ENCODE results near the gene ECI1.
"Not testable (repeated sequence)": the region's sequence is repeated elsewhere in the genome, so short reads cannot be mapped to it uniquely, and the experiment has no call there.

Gene ECI1

GRCh38 chr16:2250652-2251295 lies 613 bp downstream of the ECI1 start:
- Histone ChIP-seq H3K79me2 (ENCODE audit: control insufficient read depth, insufficient read depth, low read length, unreplicated experiment) (peaks cover 14% of the 10 kb centered on the region), H3K27me3 (ENCODE audit: insufficient read depth, low read length) (no peaks in the 10 kb centered on the region), H2AFZ (ENCODE audit: low read length, unreplicated experiment) (peak overlapping the region; percentile 62), H3K4me3 (ENCODE audit: low read depth, low read length) (peak overlapping the region; percentile 91), H3K36me3 (ENCODE audit: insufficient read depth, low read length) (peaks cover 16% of the 10 kb centered on the region; the same call in 1 of the 2 replicates), H3K27ac (ENCODE audit: low read depth, low read length) (peak overlapping the region; percentile 56), H3K4me1 (ENCODE audit: control insufficient read depth, insufficient read depth, low read length, unreplicated experiment) (peaks cover 14% of the 10 kb centered on the region)

GRCh38 chr16:2246301-2246885 lies 5.0 kb downstream of the ECI1 start:
- Histone ChIP-seq H3K27me3 (ENCODE audit: insufficient read depth, low read length) (no peaks in the 10 kb centered on the region), H3K27ac (ENCODE audit: low read depth, low read length) (no peak overlapping the region), H2AFZ (ENCODE audit: low read length, unreplicated experiment) (no peak overlapping the region), H3K36me3 (ENCODE audit: insufficient read depth, low read length) (peaks cover 11% of the 10 kb centered on the region; the same call in 1 of the 2 replicates), H3K79me2 (ENCODE audit: control insufficient read depth, insufficient read depth, low read length, unreplicated experiment) (peaks cover 11% of the 10 kb centered on the region), H3K4me1 (ENCODE audit: control insufficient read depth, insufficient read depth, low read length, unreplicated experiment) (peaks cover 4% of the 10 kb centered on the region), H3K4me3 (ENCODE audit: low read depth, low read length) (no peak overlapping the region)

DNA sequence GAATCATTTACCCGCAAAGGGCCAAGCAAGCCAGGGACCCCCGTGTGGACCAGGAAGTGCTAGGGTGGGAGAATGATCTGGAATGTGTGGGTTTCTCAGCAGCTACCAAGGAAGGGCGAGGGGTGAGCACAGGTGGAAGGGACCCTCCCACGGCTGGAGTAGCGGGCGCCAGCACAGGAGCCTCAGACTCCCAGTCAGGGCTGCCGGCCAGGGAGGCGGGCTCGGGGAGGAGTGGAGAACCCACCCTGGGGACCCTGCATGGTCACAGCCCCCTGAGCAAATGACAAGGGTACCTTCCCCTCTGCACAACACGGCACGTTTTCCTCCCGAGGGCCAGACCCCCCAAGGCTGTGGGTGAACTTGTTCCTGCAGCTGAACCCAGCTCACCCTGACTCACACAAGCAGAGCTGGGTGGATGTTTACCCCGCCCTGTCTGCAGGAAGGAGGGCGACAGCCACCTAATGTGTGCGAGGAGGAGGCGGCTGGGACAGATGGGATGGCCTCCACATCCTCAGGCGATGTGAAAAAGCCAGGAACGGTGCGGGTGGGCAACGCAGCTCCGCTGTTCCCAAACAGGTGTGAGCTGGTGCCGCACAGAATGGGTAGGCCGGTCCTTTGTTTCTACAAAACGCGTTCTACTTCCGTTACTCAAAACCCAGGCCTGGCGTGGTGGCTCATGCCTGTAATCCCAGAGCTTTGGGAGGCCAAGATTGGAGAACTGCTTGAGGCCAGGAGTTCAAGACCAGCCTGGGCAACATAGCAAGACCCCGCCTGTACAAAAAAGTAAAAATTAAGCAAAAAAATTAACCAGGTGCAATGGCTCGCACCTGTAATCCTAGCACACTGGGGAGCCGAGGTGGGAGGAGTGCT lies 6.2 kb downstream of the ECI1 start:
- no peak overlapping the region for H2AFZ ChIP-seq (ENCODE audit: low read length, unreplicated experiment)
- peaks cover 1% of the 10 kb centered on the region for H3K4me1 ChIP-seq (ENCODE audit: control insufficient read depth, insufficient read depth, low read length, unreplicated experiment)
- H3K36me3 ChIP-seq (ENCODE audit: insufficient read depth, low read length) = peaks cover 11% of the 10 kb centered on the region; the same call in 1 of the 2 replicates
- H3K27ac ChIP-seq (ENCODE audit: low read depth, low read length) = no peak overlapping the region
- H3K79me2 ChIP-seq (ENCODE audit: control insufficient read depth, insufficient read depth, low read length, unreplicated experiment) = peaks cover 7% of the 10 kb centered on the region
- H3K27me3 ChIP-seq (ENCODE audit: insufficient read depth, low read length) = no peaks in the 10 kb centered on the region
- H3K4me3 ChIP-seq (ENCODE audit: low read depth, low read length) = no peak overlapping the region

DNA sequence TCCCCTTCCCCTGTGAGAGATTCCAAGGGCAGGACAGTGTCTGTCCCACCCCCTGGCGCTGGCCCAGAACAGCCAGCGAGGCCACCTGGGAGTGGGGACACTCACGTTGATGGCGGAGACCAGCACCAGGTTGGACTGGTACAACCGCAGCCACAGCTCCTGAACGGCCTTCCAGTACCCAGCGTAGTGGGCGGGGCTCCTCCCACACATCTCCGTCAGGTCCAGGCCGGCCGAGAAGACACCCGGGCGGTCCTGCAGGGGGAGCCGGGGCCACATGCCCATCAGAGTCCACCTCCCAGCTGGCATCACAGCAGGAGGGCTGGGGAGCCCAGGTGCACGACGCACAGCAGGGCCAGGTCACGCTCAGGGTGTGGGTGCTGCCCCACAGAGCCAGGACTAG lies 7.1 kb downstream of the ECI1 start:
- Histone ChIP-seq H3K27me3 (ENCODE audit: insufficient read depth, low read length) (no peaks in the 10 kb centered on the region), H3K4me1 (ENCODE audit: control insufficient read depth, insufficient read depth, low read length, unreplicated experiment) (no peaks in the 10 kb centered on the region), H3K36me3 (ENCODE audit: insufficient read depth, low read length) (peaks cover 11% of the 10 kb centered on the region; the same call in 1 of the 2 replicates), H3K4me3 (ENCODE audit: low read depth, low read length) (no peak overlapping the region), H3K27ac (ENCODE audit: low read depth, low read length) (no peak overlapping the region), H3K79me2 (ENCODE audit: control insufficient read depth, insufficient read depth, low read length, unreplicated experiment) (peaks cover 4% of the 10 kb centered on the region), H2AFZ (ENCODE audit: low read length, unreplicated experiment) (no peak overlapping the region)

DNA sequence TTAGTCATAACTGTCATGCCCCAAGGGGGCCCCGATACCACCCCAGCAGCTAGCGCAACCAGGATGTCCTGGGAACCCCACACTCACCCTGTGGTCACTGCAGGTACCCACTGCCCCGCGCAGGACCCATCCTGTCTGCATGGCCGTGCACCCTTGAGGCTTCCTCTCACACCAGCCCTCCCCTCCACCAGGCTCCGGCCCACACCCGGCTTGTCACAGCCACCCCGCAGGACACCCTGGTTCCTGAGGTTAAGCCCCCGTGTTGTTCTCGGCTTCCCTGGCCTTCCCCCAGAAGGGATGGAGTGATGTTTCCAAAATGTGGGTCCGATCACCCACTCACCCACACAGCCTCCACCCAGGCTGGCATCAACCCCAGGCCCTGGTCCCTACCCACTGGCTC lies 7.6 kb downstream of the ECI1 start:
- Histone ChIP-seq H3K27me3 (ENCODE audit: insufficient read depth, low read length) (no peaks in the 10 kb centered on the region), H2AFZ (ENCODE audit: low read length, unreplicated experiment) (no peak overlapping the region), H3K79me2 (ENCODE audit: control insufficient read depth, insufficient read depth, low read length, unreplicated experiment) (peaks cover 2% of the 10 kb centered on the region), H3K27ac (ENCODE audit: low read depth, low read length) (no peak overlapping the region), H3K4me1 (ENCODE audit: control insufficient read depth, insufficient read depth, low read length, unreplicated experiment) (no peaks in the 10 kb centered on the region), H3K36me3 (ENCODE audit: insufficient read depth, low read length) (peaks cover 11% of the 10 kb centered on the region; the same call in 1 of the 2 replicates), H3K4me3 (ENCODE audit: low read depth, low read length) (no peak overlapping the region)

GRCh38 chr16:2243031-2243528 lies 8.3 kb downstream of the ECI1 start:
- no peak overlapping the region for H2AFZ ChIP-seq (ENCODE audit: low read length, unreplicated experiment)
- H3K27me3 ChIP-seq (ENCODE audit: insufficient read depth, low read length) = no peaks in the 10 kb centered on the region
- H3K4me1 ChIP-seq (ENCODE audit: control insufficient read depth, insufficient read depth, low read length, unreplicated experiment) = no peaks in the 10 kb centered on the region
- H3K4me3 ChIP-seq (ENCODE audit: low read depth, low read length) = no peak overlapping the region
- peaks cover 11% of the 10 kb centered on the region; the same call in 1 of the 2 replicates for H3K36me3 ChIP-seq (ENCODE audit: insufficient read depth, low read length)
- no peaks in the 10 kb centered on the region for H3K79me2 ChIP-seq (ENCODE audit: control insufficient read depth, insufficient read depth, low read length, unreplicated experiment)
- no peak overlapping the region for H3K27ac ChIP-seq (ENCODE audit: low read depth, low read length)

DNA sequence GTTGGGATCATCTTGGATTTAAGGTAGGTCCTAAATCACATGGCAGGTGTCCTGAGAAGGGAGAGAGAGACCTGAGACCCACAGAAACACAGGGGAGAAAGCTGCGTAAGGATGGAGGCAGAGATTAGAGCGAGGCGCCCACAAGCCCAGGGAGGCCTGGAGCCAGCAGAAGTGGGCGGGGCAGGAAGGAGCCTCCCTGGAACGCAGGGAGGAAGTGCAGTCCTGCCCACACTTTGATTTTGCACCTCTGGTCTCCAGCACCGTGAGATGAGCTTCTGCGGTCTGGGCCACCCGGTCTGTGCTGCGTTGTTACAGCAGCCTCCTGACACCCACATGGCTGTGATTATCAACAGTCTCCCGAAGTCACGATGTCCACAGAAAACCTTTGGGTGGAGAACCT lies 8.8 kb downstream of the ECI1 start:
- Histone ChIP-seq H3K79me2 (ENCODE audit: control insufficient read depth, insufficient read depth, low read length, unreplicated experiment) (no peaks in the 10 kb centered on the region), H3K27me3 (ENCODE audit: insufficient read depth, low read length) (no peaks in the 10 kb centered on the region), H3K36me3 (ENCODE audit: insufficient read depth, low read length) (peaks cover 11% of the 10 kb centered on the region; the same call in 1 of the 2 replicates), H3K4me1 (ENCODE audit: control insufficient read depth, insufficient read depth, low read length, unreplicated experiment) (no peaks in the 10 kb centered on the region), H3K27ac (ENCODE audit: low read depth, low read length) (no peak overlapping the region), H2AFZ (ENCODE audit: low read length, unreplicated experiment) (no peak overlapping the region), H3K4me3 (ENCODE audit: low read depth, low read length) (no peak overlapping the region)

DNA sequence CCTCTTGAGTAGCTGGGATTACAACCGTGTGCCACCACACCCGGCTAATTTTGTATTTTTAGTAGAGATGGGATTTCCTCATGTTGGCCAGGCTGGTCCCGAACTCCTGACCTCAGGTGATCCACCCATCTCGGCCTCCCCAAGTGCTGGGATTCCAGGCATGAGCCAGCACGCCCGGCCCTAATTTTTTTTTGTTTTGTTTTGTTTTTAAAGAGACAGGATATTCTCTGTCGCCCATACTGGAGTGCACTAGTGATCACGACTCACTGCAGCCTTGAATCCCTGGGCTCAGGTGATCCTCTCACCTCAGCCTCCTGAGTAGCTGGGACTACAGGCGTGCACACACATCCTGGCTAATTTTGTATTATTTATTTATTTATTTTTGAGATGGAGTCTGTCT lies 11.1 kb downstream of the ECI1 start:
- not testable (repeated sequence) for H3K27ac ChIP-seq (ENCODE audit: low read depth, low read length); H3K36me3 ChIP-seq (ENCODE audit: insufficient read depth, low read length); H3K27me3 ChIP-seq (ENCODE audit: insufficient read depth, low read length); H3K4me3 ChIP-seq (ENCODE audit: low read depth, low read length); H3K79me2 ChIP-seq (ENCODE audit: control insufficient read depth, insufficient read depth, low read length, unreplicated experiment); H2AFZ ChIP-seq (ENCODE audit: low read length, unreplicated experiment); H3K4me1 ChIP-seq (ENCODE audit: control insufficient read depth, insufficient read depth, low read length, unreplicated experiment)

- H3K4me1 ChIP-seq (ENCODE audit: control insufficient read depth, insufficient read depth, low read length, unreplicated experiment) = peaks cover 3% of the 10 kb centered on the region
- H3K27me3 ChIP-seq (ENCODE audit: insufficient read depth, low read length) = no peaks in the 10 kb centered on the region
- H2AFZ ChIP-seq (ENCODE audit: low read length, unreplicated experiment) = no peak overlapping the region
- no peaks in the 10 kb centered on the region for H3K79me2 ChIP-seq (ENCODE audit: control insufficient read depth, insufficient read depth, low read length, unreplicated experiment)
- H3K4me3 ChIP-seq (ENCODE audit: low read depth, low read length) = no peak overlapping the region
- H3K27ac ChIP-seq (ENCODE audit: low read depth, low read length) = no peak overlapping the region
- peaks cover 4% of the 10 kb centered on the region; the same call in 1 of the 2 replicates for H3K36me3 ChIP-seq (ENCODE audit: insufficient read depth, low read length)
These were observed 12.3 kb downstream of the ECI1 start for GRCh38 chr16:2238838-2239675.

All from ACC112 (cell line).